HEK293T (cell line): ENCODE measurements around the gene BCL11A.

Experiments
- CTCF ChIA-PET: fragments of 350-600 bp; formaldehyde crosslinking; extraction: SDS; loops from one replicate; lab custom pipeline; 2021; ENCODE audit warnings: antibody characterized with exemption, inconsistent platforms; lab: Yijun Ruan, JAX
- POLR2A ChIA-PET: fragments of 350-600 bp; formaldehyde crosslinking; extraction: SDS; loops from one replicate; lab custom pipeline; 2020; ENCODE audit warnings: antibody characterized with exemption, inconsistent platforms; lab: Yijun Ruan, JAX
- DNase-seq: peaks from one replicate; pipeline ENCODE4 v3.0.0; 2012; ENCODE audit warnings: mixed read lengths; ENCODE audit errors: extremely low spot score
- ARNT ChIP-seq: fragments of 450-650 bp; IDR thresholded peaks from 2 replicates; pipeline ENCODE4 v1.6.1; 2017; ENCODE audit warnings: mild to moderate bottlenecking
- BHLHE40 ChIP-seq: fragments of 450-650 bp; IDR thresholded peaks from 2 replicates; pipeline ENCODE4 v1.6.1; 2016; ENCODE audit warnings: mild to moderate bottlenecking, moderate library complexity, borderline replicate concordance
- CTBP1 ChIP-seq: fragments of 450-650 bp; IDR thresholded peaks from 2 replicates; pipeline ENCODE4 v1.6.1; 2016; ENCODE audit warnings: borderline replicate concordance
- ELF4 ChIP-seq: fragments of 450-650 bp; IDR thresholded peaks from 2 replicates; pipeline ENCODE4 v1.6.1; 2017; ENCODE audit warnings: antibody characterized with exemption
- FOXA1 ChIP-seq: fragments of 450-650 bp; IDR thresholded peaks from 2 replicates; pipeline ENCODE4 v1.6.1; 2016; ENCODE audit warnings: mild to moderate bottlenecking
- FOXK2 ChIP-seq: fragments of 450-650 bp; IDR thresholded peaks from 2 replicates; pipeline ENCODE4 v1.6.1; 2016; ENCODE audit warnings: mild to moderate bottlenecking
- FOXM1 ChIP-seq: fragments of 450-650 bp; IDR thresholded peaks from 2 replicates; pipeline ENCODE4 v1.6.1; 2017; ENCODE audit warnings: mild to moderate bottlenecking, borderline replicate concordance
- HDGF ChIP-seq: fragments of 450-650 bp; IDR thresholded peaks from 2 replicates; pipeline ENCODE4 v1.6.1; 2017; ENCODE audit warnings: antibody characterized with exemption, borderline replicate concordance
- L3MBTL2 ChIP-seq: fragments of 450-650 bp; conservative IDR thresholded peaks from 2 replicates; pipeline ENCODE4 v1.6.1; 2016; ENCODE audit warnings: mild to moderate bottlenecking
- LEF1 ChIP-seq: fragments of 450-650 bp; IDR thresholded peaks from 2 replicates; pipeline ENCODE4 v1.6.1; 2017; ENCODE audit warnings: mild to moderate bottlenecking, borderline replicate concordance
- NFRKB ChIP-seq: fragments of 450-650 bp; IDR thresholded peaks from 2 replicates; pipeline ENCODE4 v1.6.1; 2016; ENCODE audit warnings: mild to moderate bottlenecking, moderate library complexity
- PKNOX1 ChIP-seq: fragments of 450-650 bp; IDR thresholded peaks from 2 replicates; pipeline ENCODE4 v1.6.1; 2016
- SP1 ChIP-seq: fragments of 450-650 bp; IDR thresholded peaks from 2 replicates; pipeline ENCODE4 v1.6.1; 2017
- SUZ12 ChIP-seq: fragments of 450-650 bp; IDR thresholded peaks from 2 replicates; pipeline ENCODE4 v1.6.1; 2016; ENCODE audit warnings: mild to moderate bottlenecking
- TARDBP ChIP-seq: fragments of 450-650 bp; IDR thresholded peaks from 2 replicates; pipeline ENCODE4 v1.6.1; 2016
- ZNF384 ChIP-seq: fragments of 450-650 bp; IDR thresholded peaks from 2 replicates; pipeline ENCODE4 v1.6.1; 2016

The BCL11A gene

GRCh38 chr2:60581433-60582282, 28.2 kb upstream of the BCL11A start:
- TF ChIP-seq LEF1 (peak; percentile 69; the same call in 1 of the 2 replicates), L3MBTL2 (no peak)
- peak; percentile 88 for DNase-seq
- ChIA-PET POLR2A (no interaction called here), CTCF (interaction anchor here (0.6 to 1.6 kb wide), 16 partner anchors 10 to 1556 kb away, joined by 3 to 13 read pairs (median 4); partner anchors contain the start of gene BCL11A)

DNA sequence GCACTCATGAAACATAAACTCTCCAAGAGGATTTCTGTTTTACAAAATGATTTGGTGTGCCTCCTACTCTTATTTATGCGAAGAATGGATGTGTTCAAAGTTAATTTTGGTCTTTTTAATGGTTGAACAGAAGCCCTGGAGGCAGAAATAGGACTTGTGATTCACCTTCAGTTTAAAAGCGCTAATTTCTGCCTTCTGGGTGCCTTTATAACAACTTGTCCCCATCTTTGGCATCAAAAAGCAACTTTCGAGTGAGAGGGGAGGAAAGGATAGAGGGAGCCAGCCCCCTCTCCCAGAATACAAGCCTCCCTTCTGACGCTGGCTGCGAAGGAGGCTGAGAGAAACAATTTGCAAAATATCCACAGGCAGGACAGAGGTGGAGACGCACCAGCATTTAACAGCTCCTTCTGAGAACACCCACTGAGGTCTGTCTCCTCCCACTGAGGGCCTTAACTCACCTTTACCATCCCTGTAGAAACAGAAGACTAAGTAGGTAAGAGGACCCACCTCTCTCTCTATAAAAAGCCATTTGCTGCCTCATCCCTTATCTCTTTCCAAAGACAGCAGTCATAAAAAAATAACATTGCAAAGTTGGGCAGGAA, 24.3 kb upstream of the BCL11A start:
- CTCF ChIA-PET: interaction anchor here (0.6 kb wide), 1 partner anchor 10 kb away, joined by 3 read pairs; no protein-coding TSS in a partner anchor

GRCh38 chr2:60573251-60573650, 19.8 kb upstream of the BCL11A start:
- ChIA-PET POLR2A (no interaction called here), CTCF (no interaction called here)
- no peak for DNase-seq
- TF ChIP-seq TARDBP (no peak), FOXK2 (no peak), FOXA1 (no peak), ELF4 (no peak), SP1 (no peak), SUZ12 (no peak), HDGF (no peak), BHLHE40 (no peak), L3MBTL2 (no peak), CTBP1 (no peak), PKNOX1 (no peak), ZNF384 (no peak)

More for the DNA sequence above, 24.3 kb upstream of the BCL11A start:
- TF ChIP-seq L3MBTL2: no peak
- TF ChIP-seq NFRKB: no peak
- TF ChIP-seq FOXM1: no peak
- no peak for TF ChIP-seq BHLHE40
- TF ChIP-seq PKNOX1: no peak
- TF ChIP-seq ZNF384: no peak
- no peak for TF ChIP-seq HDGF
- no peak for DNase-seq
- POLR2A ChIA-PET: no interaction called here

DNA sequence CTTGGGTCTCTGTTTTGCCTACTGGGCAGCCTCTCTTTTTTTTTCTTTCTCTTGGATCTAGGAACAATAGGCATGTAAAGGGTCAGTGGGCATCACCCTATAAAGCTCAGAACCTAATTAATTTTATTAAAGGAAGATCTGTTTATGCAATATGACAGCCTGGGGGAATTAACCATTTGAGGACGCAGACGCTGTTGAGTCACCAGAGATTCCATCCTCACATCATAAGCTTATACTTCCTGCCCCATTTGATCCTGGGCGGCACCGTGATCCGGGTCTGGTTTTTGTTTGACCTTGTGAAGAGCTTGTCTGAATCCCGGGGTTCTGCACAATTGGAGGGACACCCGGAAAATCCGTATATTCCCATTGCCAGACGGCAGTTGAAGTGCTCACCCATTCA, 16.8 kb upstream of the BCL11A start:
- POLR2A ChIA-PET: interaction anchor here (0.9 to 1.1 kb wide), 2 partner anchors 16 to 19 kb away, joined by 3 read pairs; partner anchors contain the start of gene BCL11A
- CTCF ChIA-PET: interaction anchor here (1.4 to 2.0 kb wide), 4 partner anchors 9 to 105 kb away, joined by 5 to 8 read pairs (median 6); no protein-coding TSS in a partner anchor

GRCh38 chr2:60569680-60570111, 16.2 kb upstream of the BCL11A start:
- POLR2A ChIA-PET: no interaction called here
- CTCF ChIA-PET: interaction anchor here (1.4 to 2.0 kb wide), 3 partner anchors 9 to 104 kb away, joined by 6 to 8 read pairs (median 7); no protein-coding TSS in a partner anchor
- TF ChIP-seq L3MBTL2 (no peak), ZNF384 (no peak), NFRKB (no peak), FOXM1 (no peak), ARNT (no peak), FOXA1 (no peak), BHLHE40 (no peak)
- DNase-seq: no peak

More for the DNA sequence above, 16.8 kb upstream of the BCL11A start:
- no peak for DNase-seq
- TF ChIP-seq ZNF384: 0 out of 2 replicates have a peak, but pooled peaks have one; percentile 28
- no peak for TF ChIP-seq TARDBP

DNA sequence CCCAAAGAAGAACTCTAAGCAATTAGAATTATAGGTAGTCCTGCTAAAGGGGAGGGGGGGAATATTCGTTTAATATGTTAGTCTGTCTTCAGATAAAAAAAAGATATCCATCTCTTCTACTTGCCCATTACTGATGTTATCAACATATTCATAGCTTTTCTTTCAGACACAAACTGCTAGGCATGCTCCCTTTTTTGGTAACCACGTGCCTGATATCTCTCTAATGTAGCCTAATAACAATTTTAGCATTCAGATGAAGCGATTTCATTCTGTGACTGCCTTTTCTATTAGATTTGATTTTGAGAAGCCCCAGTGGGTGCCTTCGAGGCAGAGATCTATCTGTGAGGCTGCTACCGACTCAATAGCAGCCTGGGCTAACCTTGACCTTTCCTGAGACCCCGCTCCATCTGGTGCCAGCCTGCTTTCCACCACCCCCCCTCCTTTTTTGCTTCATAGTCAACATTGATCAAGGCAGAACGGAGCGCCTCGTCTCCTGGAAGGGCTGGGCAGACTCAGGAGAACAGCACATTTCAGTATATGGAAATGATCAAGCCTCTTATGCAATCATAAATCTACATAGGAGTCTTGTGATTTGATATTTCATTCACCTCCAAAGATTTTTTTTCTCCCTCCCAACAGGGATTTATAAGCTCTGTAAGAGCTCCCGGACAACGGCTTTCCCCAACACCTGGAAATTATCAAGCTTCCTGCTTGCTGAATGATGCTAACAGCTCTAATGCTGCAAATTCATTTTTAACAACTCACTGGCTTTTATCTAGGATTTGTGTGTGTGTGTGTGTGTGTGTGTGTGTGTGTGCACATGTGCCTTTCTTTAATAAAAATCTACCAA, 14.7 kb upstream of the BCL11A start:
- DNase-seq: no peak
- POLR2A ChIA-PET: interaction anchor here (0.9 to 1.2 kb wide), 2 partner anchors 14 to 18 kb away, joined by 3 read pairs; partner anchors contain the start of gene BCL11A
- TF ChIP-seq FOXM1 (no peak), FOXK2 (no peak), FOXA1 (no peak), NFRKB (no peak), SP1 (no peak), L3MBTL2 (no peak), ZNF384 (no peak), BHLHE40 (no peak), CTBP1 (no peak), ARNT (no peak), HDGF (no peak)
- CTCF ChIA-PET: interaction anchor here (0.6 to 4.3 kb wide), 5 partner anchors 7 to 1253 kb away, joined by 3 to 13 read pairs (median 6); no protein-coding TSS in a partner anchor
